ENCODE data around the gene PGAM1. TPM values are rescaled to one million over a fixed set of nuclear protein-coding genes. Genes with fewer than 3 reads are reported as not detected.

Gene PGAM1
- total and polyA plus RNA-seq, 2 experiments from 2014 or later = 879 to 1,144 TPM

GRCh38 chr10:97482381-97482780 lies 56.4 kb downstream of the PGAM1 start:
- H4K20me1 ChIP-seq (ENCODE audit: insufficient read depth) = peaks cover 5% of the 10 kb centered on the region; the same call in 1 of the 2 replicates
- WGBS, 2 experiments (ENCODE audit: low coverage in 1 of 2, low lambda C conversion rate in 2 of 2, missing lambda C conversion rate in 2 of 2) = 93 to 97% methylated on average over 1 of the region's 1 CpG
- peaks cover 87% of the 10 kb centered on the region for H3K79me2 ChIP-seq (ENCODE audit: insufficient read depth)
- no peak overlapping the region for H3K27ac ChIP-seq
- no peaks in the 10 kb centered on the region for H3K9me3 ChIP-seq (ENCODE audit: low read depth)
- TF ChIP-seq EZH2 (IDR thresholded peaks at IDR 0.05; ENCODE audit: insufficient read depth, poor library complexity, severe bottlenecking) (no peak), EZH2phosphoT487 (IDR thresholded peaks at IDR 0.05; ENCODE audit: insufficient read depth, low read depth) (no peak)
- no peak overlapping the region for H3K9ac ChIP-seq
- H2AFZ ChIP-seq = no peak overlapping the region
- H3K4me3 ChIP-seq = no peak overlapping the region
- H3K27me3 ChIP-seq (replicated peaks; ENCODE audit: insufficient read depth) = no peaks in the 10 kb centered on the region
- H3K4me1 ChIP-seq (ENCODE audit: insufficient read depth) = peaks cover 11% of the 10 kb centered on the region; the same call in 1 of the 2 replicates
- in situ Hi-C loops (cut with MboI) = no loop called here
- DNase-seq = no peak
- H3K4me2 ChIP-seq (ENCODE audit: unreplicated experiment) = no peak overlapping the region
- peaks cover 12% of the 10 kb centered on the region for H3F3A ChIP-seq (ENCODE audit: insufficient read depth)
- H3K36me3 ChIP-seq (ENCODE audit: low read depth) = peaks cover 36% of the 10 kb centered on the region
- no peaks in the 10 kb centered on the region for H3K9me2 ChIP-seq (ENCODE audit: insufficient read depth)

Small RNA genes within 50 kb of the gene (small RNA-seq; reads per million reads assigned to genes)
- gene RF00019 (ENCODE audit: low read depth, low replicate concordance) = not detected

Other genes starting within 250 kb of the PGAM1 start
- gene SLIT1, start 240.2 kb upstream of the PGAM1 start, total RNA-seq (2014; rRNA removed; shearing (Covaris generic)) = not detected in 2 replicates
- 0.04 TPM in 1 of 2 replicates, not detected in the other for gene SLIT1, start 240.2 kb upstream of the PGAM1 start, polyA plus RNA-seq (2016; fragmentation: Nextera tagmentation; extraction: Ambion mirVana)
- gene ARHGAP19, start 133.6 kb upstream of the PGAM1 start, total RNA-seq (2014; rRNA removed; shearing (Covaris generic)) = 5.0 and 5.1 TPM in 2 replicates
- gene ARHGAP19, start 133.6 kb upstream of the PGAM1 start, polyA plus RNA-seq (2016; fragmentation: Nextera tagmentation; extraction: Ambion mirVana) = 1.9 and 2.2 TPM in 2 replicates
- 1.6 and 1.8 TPM in 2 replicates for gene FRAT1, start 106.9 kb upstream of the PGAM1 start, total RNA-seq (2014; rRNA removed; shearing (Covaris generic))
- 0.44 and 0.75 TPM in 2 replicates for gene FRAT1, start 106.9 kb upstream of the PGAM1 start, polyA plus RNA-seq (2016; fragmentation: Nextera tagmentation; extraction: Ambion mirVana)
- 10.3 and 16.3 TPM in 2 replicates for gene FRAT2, start 91.5 kb upstream of the PGAM1 start, total RNA-seq (2014; rRNA removed; shearing (Covaris generic))
- gene FRAT2, start 91.5 kb upstream of the PGAM1 start, polyA plus RNA-seq (2016; fragmentation: Nextera tagmentation; extraction: Ambion mirVana) = 1.6 and 2.8 TPM in 2 replicates
- 17.1 and 17.7 TPM in 2 replicates for gene RRP12, start 24.9 kb upstream of the PGAM1 start, total RNA-seq (2014; rRNA removed; shearing (Covaris generic))
- gene RRP12, start 24.9 kb upstream of the PGAM1 start, polyA plus RNA-seq (2016; fragmentation: Nextera tagmentation; extraction: Ambion mirVana) = 17.5 and 17.6 TPM in 2 replicates
- gene EXOSC1, start 19.8 kb downstream of the PGAM1 start, total RNA-seq (2014; rRNA removed; shearing (Covaris generic)) = 22.1 and 46.8 TPM in 2 replicates
- 54.7 and 56.6 TPM in 2 replicates for gene EXOSC1, start 19.8 kb downstream of the PGAM1 start, polyA plus RNA-seq (2016; fragmentation: Nextera tagmentation; extraction: Ambion mirVana)
- 64.1 and 69.1 TPM in 2 replicates for gene ZDHHC16, start 20.0 kb downstream of the PGAM1 start, total RNA-seq (2014; rRNA removed; shearing (Covaris generic))
- 68.2 and 70.1 TPM in 2 replicates for gene ZDHHC16, start 20.0 kb downstream of the PGAM1 start, polyA plus RNA-seq (2016; fragmentation: Nextera tagmentation; extraction: Ambion mirVana)
- 89.7 and 116 TPM in 2 replicates for gene MMS19, start 72.2 kb downstream of the PGAM1 start, total RNA-seq (2014; rRNA removed; shearing (Covaris generic))
- 40.0 and 40.6 TPM in 2 replicates for gene MMS19, start 72.2 kb downstream of the PGAM1 start, polyA plus RNA-seq (2016; fragmentation: Nextera tagmentation; extraction: Ambion mirVana)
- gene UBTD1, start 72.7 kb downstream of the PGAM1 start, total RNA-seq (2014; rRNA removed; shearing (Covaris generic)) = 16.2 and 20.8 TPM in 2 replicates
- gene UBTD1, start 72.7 kb downstream of the PGAM1 start, polyA plus RNA-seq (2016; fragmentation: Nextera tagmentation; extraction: Ambion mirVana) = 27.2 and 29.8 TPM in 2 replicates
- not detected in 2 replicates for gene ANKRD2, start 146.6 kb downstream of the PGAM1 start, total RNA-seq (2014; rRNA removed; shearing (Covaris generic))
- gene ANKRD2, start 146.6 kb downstream of the PGAM1 start, polyA plus RNA-seq (2016; fragmentation: Nextera tagmentation; extraction: Ambion mirVana) = not detected in 2 replicates
- 0.22 TPM in 1 of 2 replicates, not detected in the other for gene HOGA1, start 158.2 kb downstream of the PGAM1 start, total RNA-seq (2014; rRNA removed; shearing (Covaris generic))
- gene HOGA1, start 158.2 kb downstream of the PGAM1 start, polyA plus RNA-seq (2016; fragmentation: Nextera tagmentation; extraction: Ambion mirVana) = 0.13 and 0.28 TPM in 2 replicates
- not detected in 2 replicates for gene C10orf62, start 163.5 kb downstream of the PGAM1 start, total RNA-seq (2014; rRNA removed; shearing (Covaris generic))
- not detected in 2 replicates for gene C10orf62, start 163.5 kb downstream of the PGAM1 start, polyA plus RNA-seq (2016; fragmentation: Nextera tagmentation; extraction: Ambion mirVana)
- 5.3 and 7.9 TPM in 2 replicates for gene MORN4, start 207.3 kb downstream of the PGAM1 start, total RNA-seq (2014; rRNA removed; shearing (Covaris generic))
- 19.8 and 22.2 TPM in 2 replicates for gene MORN4, start 207.3 kb downstream of the PGAM1 start, polyA plus RNA-seq (2016; fragmentation: Nextera tagmentation; extraction: Ambion mirVana)
- 23.1 and 28.7 TPM in 2 replicates for gene PI4K2A, start 214.5 kb downstream of the PGAM1 start, total RNA-seq (2014; rRNA removed; shearing (Covaris generic))
- 16.1 and 16.6 TPM in 2 replicates for gene PI4K2A, start 214.5 kb downstream of the PGAM1 start, polyA plus RNA-seq (2016; fragmentation: Nextera tagmentation; extraction: Ambion mirVana)

Data from GM23248 (cell line).